Mesodermal cell (in vitro differentiated cells): ENCODE results near the gene ANGPTL2.

ENCODE experiments used
- H3K27ac ChIP-seq: 2 replicates; pipeline ENCODE4 v1.7.0; 2013; ENCODE audit warnings: mild to moderate bottlenecking, low read depth, low read length, moderate library complexity; ENCODE audit not compliant: severe bottlenecking
- H3K36me3 ChIP-seq: 2 replicates; pipeline ENCODE4 v1.7.1; 2013; ENCODE audit warnings: mild to moderate bottlenecking, low read length, moderate library complexity; ENCODE audit not compliant: control insufficient read depth, insufficient read depth
- H3K4me1 ChIP-seq: one replicate; pipeline ENCODE4 v1.7.1; 2013; ENCODE audit warnings: mild to moderate bottlenecking, low read length; ENCODE audit not compliant: insufficient read depth, control insufficient read depth, poor library complexity, severe bottlenecking
- H3K4me3 ChIP-seq: 2 replicates; pipeline ENCODE4 v1.7.0; 2013; ENCODE audit warnings: low read length, control low read depth, mild to moderate bottlenecking; ENCODE audit not compliant: insufficient read depth, poor library complexity, severe bottlenecking; ENCODE audit errors: extremely low read depth
- H3K9me3 ChIP-seq: 2 replicates; pipeline ENCODE4 v1.7.1; 2013; ENCODE audit warnings: mild to moderate bottlenecking, low read length, moderate library complexity; ENCODE audit not compliant: control insufficient read depth
- WGBS, 2 experiments: methylation state at CpG; one replicate each; pipeline ENCODE4 v1.1.5; 2013; ENCODE audit warnings: missing lambda C conversion rate in 2 of 2; ENCODE audit not compliant: insufficient coverage in 2 of 2; 5-methylcytosine and 5-hydroxymethylcytosine counted together

ANGPTL2 gene

GRCh38 chr9:127056446-127056845 lies 66.0 kb downstream of the ANGPTL2 start:
- no peaks in the 10 kb centered on the region for H3K36me3 ChIP-seq
- no peaks in the 10 kb centered on the region for H3K4me1 ChIP-seq
- no peak overlapping the region for H3K4me3 ChIP-seq
- H3K9me3 ChIP-seq: no peaks in the 10 kb centered on the region
- 95 to 100% methylated on average over 2 to 3 of the region's 3 CpGs for WGBS, 2 experiments
- H3K27ac ChIP-seq: no peak overlapping the region

GRCh38 chr9:127055745-127056402 lies 66.6 kb downstream of the ANGPTL2 start:
- Histone ChIP-seq H3K9me3 (no peaks in the 10 kb centered on the region), H3K36me3 (no peaks in the 10 kb centered on the region), H3K4me1 (no peaks in the 10 kb centered on the region), H3K4me3 (no peak overlapping the region), H3K27ac (no peak overlapping the region)

GRCh38 chr9:127053960-127054359 lies 68.5 kb downstream of the ANGPTL2 start:
- Histone ChIP-seq H3K36me3 (no peaks in the 10 kb centered on the region), H3K27ac (no peak overlapping the region)
- 89 to 100% methylated on average over 4 of the region's 5 CpGs for WGBS, 2 experiments

GRCh38 chr9:127053057-127053821 lies 69.2 kb downstream of the ANGPTL2 start:
- H3K36me3 ChIP-seq: no peaks in the 10 kb centered on the region
- H3K9me3 ChIP-seq: no peaks in the 10 kb centered on the region
- H3K27ac ChIP-seq: no peak overlapping the region
- peaks cover 7% of the 10 kb centered on the region for H3K4me1 ChIP-seq
- H3K4me3 ChIP-seq: no peak overlapping the region
- WGBS, 2 experiments: 89 to 91% methylated on average over 9 to 13 of the region's 14 CpGs

More at GRCh38 chr9:127053960-127054359, 68.5 kb downstream of the ANGPTL2 start:
- H3K4me3 ChIP-seq: no peak overlapping the region
- no peaks in the 10 kb centered on the region for H3K9me3 ChIP-seq
- H3K4me1 ChIP-seq: peaks cover 6% of the 10 kb centered on the region

GRCh38 chr9:127051881-127052595 lies 70.4 kb downstream of the ANGPTL2 start:
- WGBS, 2 experiments: 94 to 96% methylated on average over 7 to 8 of the region's 8 CpGs
- peaks cover 7% of the 10 kb centered on the region for H3K4me1 ChIP-seq
- no peaks in the 10 kb centered on the region for H3K9me3 ChIP-seq
- no peaks in the 10 kb centered on the region for H3K36me3 ChIP-seq
- no peak overlapping the region for H3K4me3 ChIP-seq
- no peak overlapping the region for H3K27ac ChIP-seq

- no peak overlapping the region for H3K4me3 ChIP-seq
- 89 to 100% methylated on average over 2 to 6 of the region's 7 CpGs for WGBS, 2 experiments
Measured at GRCh38 chr9:127050591-127051001, 71.8 kb downstream of the ANGPTL2 start.

GRCh38 chr9:127050152-127050551 lies 72.3 kb downstream of the ANGPTL2 start:
- WGBS, 2 experiments: 94 to 100% methylated on average over 2 to 3 of the region's 3 CpGs
- H3K27ac ChIP-seq: no peak overlapping the region
- no peaks in the 10 kb centered on the region for H3K9me3 ChIP-seq
- H3K36me3 ChIP-seq: no peaks in the 10 kb centered on the region
- H3K4me3 ChIP-seq: no peak overlapping the region
- peaks cover 7% of the 10 kb centered on the region for H3K4me1 ChIP-seq

More at GRCh38 chr9:127050591-127051001, 71.8 kb downstream of the ANGPTL2 start:
- no peak overlapping the region for H3K27ac ChIP-seq
- no peaks in the 10 kb centered on the region for H3K36me3 ChIP-seq
- peaks cover 7% of the 10 kb centered on the region for H3K4me1 ChIP-seq
- H3K9me3 ChIP-seq: no peaks in the 10 kb centered on the region

GRCh38 chr9:127049581-127049980 lies 72.9 kb downstream of the ANGPTL2 start:
- WGBS, 2 experiments: 91 to 98% methylated on average over 6 of the region's 8 CpGs
- Histone ChIP-seq H3K4me1 (peaks cover 7% of the 10 kb centered on the region), H3K27ac (no peak overlapping the region), H3K4me3 (no peak overlapping the region), H3K36me3 (no peaks in the 10 kb centered on the region), H3K9me3 (no peaks in the 10 kb centered on the region)

- Histone ChIP-seq H3K27ac (no peak overlapping the region), H3K4me1 (peaks cover 7% of the 10 kb centered on the region), H3K9me3 (no peaks in the 10 kb centered on the region), H3K4me3 (no peak overlapping the region), H3K36me3 (no peaks in the 10 kb centered on the region)
- 60 to 93% methylated on average over 1 to 4 of the region's 4 CpGs for WGBS, 2 experiments
Measured at GRCh38 chr9:127049044-127049443, 73.4 kb downstream of the ANGPTL2 start.

- Histone ChIP-seq H3K4me1 (peaks cover 7% of the 10 kb centered on the region), H3K27ac (no peak overlapping the region), H3K4me3 (no peak overlapping the region), H3K9me3 (no peaks in the 10 kb centered on the region), H3K36me3 (no peaks in the 10 kb centered on the region)
- 90 to 97% methylated on average over 3 of the region's 3 CpGs for WGBS, 2 experiments
Measured at GRCh38 chr9:127047971-127048370, 74.5 kb downstream of the ANGPTL2 start.
